H9 (cell line): ENCODE results near the gene VWF. TPM values are rescaled to one million over a fixed set of nuclear protein-coding genes. Genes with fewer than 3 reads are reported as not detected.

Experiments
- DNase-seq: peaks from one replicate; pipeline ENCODE4 v3.0.0-alpha.2; 2017
- H2AFZ ChIP-seq: one replicate; pipeline ENCODE4 v1.6.1; 2013; ENCODE audit warnings: mild to moderate bottlenecking, low read length, control low read depth, moderate library complexity
- H2AK5ac ChIP-seq: 2 replicates; pipeline ENCODE4 v1.6.1; 2013; ENCODE audit warnings: low read length, control low read depth, mixed read lengths; ENCODE audit not compliant: insufficient read length
- H2BK120ac ChIP-seq: one replicate; pipeline ENCODE4 v1.6.1; 2013; ENCODE audit warnings: low read depth, mild to moderate bottlenecking, low read length, control low read depth, inconsistent platforms; ENCODE audit not compliant: poor library complexity, severe bottlenecking
- H2BK12ac ChIP-seq: 2 replicates; pipeline ENCODE4 v1.6.1; 2013; ENCODE audit warnings: low read length, control low read depth, mixed read lengths, low read depth; ENCODE audit not compliant: insufficient read length
- H2BK15ac ChIP-seq: 2 replicates; pipeline ENCODE4 v1.6.1; 2013; ENCODE audit warnings: low read depth, low read length, control low read depth
- H2BK20ac ChIP-seq: one replicate; pipeline ENCODE4 v1.6.1; 2013; ENCODE audit warnings: low read depth, mild to moderate bottlenecking, low read length, control low read depth, inconsistent platforms; ENCODE audit not compliant: poor library complexity, severe bottlenecking
- H2BK5ac ChIP-seq: 2 replicates; pipeline ENCODE4 v1.6.1; 2013; ENCODE audit warnings: low read length, control low read depth, mixed read lengths; ENCODE audit not compliant: insufficient read length
- H3K14ac ChIP-seq: 2 replicates; pipeline ENCODE4 v1.6.1; 2013; ENCODE audit warnings: low read length, control low read depth; ENCODE audit not compliant: insufficient read depth
- H3K18ac ChIP-seq: 2 replicates; pipeline ENCODE4 v1.6.1; 2013; ENCODE audit warnings: low read depth, mild to moderate bottlenecking, mixed read lengths, low read length, control low read depth; ENCODE audit not compliant: insufficient read length
- H3K23ac ChIP-seq: 2 replicates; pipeline ENCODE4 v1.6.1; 2013; ENCODE audit warnings: low read length, control low read depth, mixed read lengths, low read depth; ENCODE audit not compliant: insufficient read length
- H3K23me2 ChIP-seq: 2 replicates; pipeline ENCODE4 v1.6.1; 2013; ENCODE audit warnings: low read depth, mild to moderate bottlenecking, mixed read lengths, low read length, control low read depth; ENCODE audit not compliant: insufficient read length, poor library complexity, severe bottlenecking
- H3K27ac ChIP-seq: 2 replicates; pipeline ENCODE4 v1.5.1; 2013; ENCODE audit warnings: low read length, control low read depth, mixed read lengths, low read depth; ENCODE audit not compliant: insufficient read length
- H3K27me3 ChIP-seq: 2 replicates; pipeline ENCODE4 v1.6.1; 2013; ENCODE audit warnings: low read length, control low read depth, inconsistent platforms; ENCODE audit not compliant: insufficient read depth
- H3K4ac ChIP-seq: 2 replicates; pipeline ENCODE4 v1.6.1; 2013; ENCODE audit warnings: low read depth, mild to moderate bottlenecking, control low read depth, inconsistent platforms, low read length, moderate library complexity
- H3K4me1 ChIP-seq: 2 replicates; pipeline ENCODE4 v1.6.1; 2013; ENCODE audit warnings: low read length, control low read depth, inconsistent platforms; ENCODE audit not compliant: insufficient read depth
- H3K4me2 ChIP-seq: 2 replicates; pipeline ENCODE4 v1.6.1; 2013; ENCODE audit warnings: low read length, control low read depth, mixed read lengths; ENCODE audit not compliant: insufficient read length, insufficient read depth
- H3K56ac ChIP-seq: 2 replicates; pipeline ENCODE4 v1.6.1; 2013; ENCODE audit warnings: low read depth, mild to moderate bottlenecking, mixed read lengths, low read length, control low read depth; ENCODE audit not compliant: insufficient read length
- H3K79me1 ChIP-seq: 2 replicates; pipeline ENCODE4 v1.6.1; 2013; ENCODE audit warnings: low read depth, mild to moderate bottlenecking, moderate library complexity, low read length, control low read depth, inconsistent platforms; ENCODE audit not compliant: insufficient read depth, poor library complexity, severe bottlenecking
- H3K79me2 ChIP-seq: 2 replicates; pipeline ENCODE4 v1.6.1; 2013; ENCODE audit warnings: low read length, control low read depth, inconsistent platforms; ENCODE audit not compliant: insufficient read depth
- H3K9ac ChIP-seq: 2 replicates; pipeline ENCODE4 v1.6.1; 2013; ENCODE audit warnings: low read length, control low read depth, mixed read lengths; ENCODE audit not compliant: insufficient read length; ENCODE audit errors: extremely low read depth
- H3K9me3 ChIP-seq: one replicate; pipeline ENCODE4 v1.6.1; 2013; ENCODE audit warnings: low read depth, low read length, inconsistent platforms; ENCODE audit not compliant: control insufficient read depth
- H3T11ph ChIP-seq: one replicate; pipeline ENCODE4 v1.6.1; 2013; ENCODE audit warnings: mild to moderate bottlenecking, low read length, control low read depth, inconsistent platforms
- H4K20me1 ChIP-seq: one replicate; pipeline ENCODE4 v1.6.1; 2013; ENCODE audit not compliant: control insufficient read depth, insufficient read length, insufficient read depth
- H4K5ac ChIP-seq: 2 replicates; pipeline ENCODE4 v1.6.1; 2013; ENCODE audit warnings: low read depth, mild to moderate bottlenecking, mixed read lengths, low read length, control low read depth; ENCODE audit not compliant: insufficient read length
- H4K8ac ChIP-seq: replicated peaks from 2 replicates; pipeline ENCODE4 v1.6.1; 2013; ENCODE audit warnings: low read length, control low read depth, mixed read lengths, low read depth; ENCODE audit not compliant: insufficient read length
- H4K91ac ChIP-seq: 2 replicates; pipeline ENCODE4 v1.6.1; 2013; ENCODE audit warnings: low read depth, mild to moderate bottlenecking, moderate library complexity, mixed read lengths, low read length, control low read depth; ENCODE audit not compliant: insufficient read length
- H3K27ac Mint-ChIP-seq, 3 experiments: 2 replicates in 2 of 3; 3 replicates in 1 of 3; pipeline ENCODE4 v1.8.0; 2020 to 2021; ENCODE audit warnings: mixed read lengths in 3 of 3, mild to moderate bottlenecking in 1 of 3, moderate library complexity in 1 of 3
- H3K27me3 Mint-ChIP-seq: 2 replicates; pipeline ENCODE4 v1.8.0; 2021; ENCODE audit warnings: low read depth, mild to moderate bottlenecking, moderate library complexity, mixed read lengths
- H3K36me3 Mint-ChIP-seq, 3 experiments: 2 replicates in 2 of 3; 3 replicates in 1 of 3; pipeline ENCODE4 v1.8.0; 2020 to 2021; ENCODE audit warnings: low read depth in 3 of 3, mixed read lengths in 3 of 3; ENCODE audit not compliant: insufficient read depth in 1 of 3
- H3K4me1 Mint-ChIP-seq, 2 experiments: 2 replicates each; pipeline ENCODE4 v1.8.0; 2020; ENCODE audit warnings: mixed read lengths in 2 of 2
- H3K4me3 Mint-ChIP-seq, 2 experiments: 2 replicates in 1 of 2; 3 replicates in 1 of 2; pipeline ENCODE4 v1.8.0; 2020 to 2021; ENCODE audit warnings: mild to moderate bottlenecking in 2 of 2, mixed read lengths in 2 of 2, moderate library complexity in 1 of 2
- H3K9me3 Mint-ChIP-seq, 2 experiments: 2 replicates in 1 of 2; 3 replicates in 1 of 2; pipeline ENCODE4 v1.8.0; 2020; ENCODE audit warnings: mild to moderate bottlenecking in 2 of 2, mixed read lengths in 2 of 2, moderate library complexity in 1 of 2
- CTCF ChIP-seq: fragments of 200-600 bp; sonication (generic); conservative IDR thresholded peaks from 3 replicates; pipeline ENCODE4 v1.8.0; 2021; ENCODE audit warnings: antibody characterized with exemption, mild to moderate bottlenecking
- WGBS: extraction: QIAGEN DNeasy Blood & Tissue Kit; methylation state at CpG from one replicate; pipeline ENCODE4 v1.1.7; 2013; ENCODE audit warnings: missing lambda C conversion rate, low lambda C conversion rate, mixed read lengths; ENCODE audit not compliant: insufficient read length; ENCODE audit errors: extremely low coverage; 5-methylcytosine and 5-hydroxymethylcytosine counted together
- total RNA-seq: library from RNA; stranded (reverse); gene quantifications from 2 replicates; pipeline ENCODE4 v1.2.1, GENCODE V29; 2021

VWF gene
- total RNA-seq, 1 experiment from 2014 or later, result 0.17 TPM

DNA sequence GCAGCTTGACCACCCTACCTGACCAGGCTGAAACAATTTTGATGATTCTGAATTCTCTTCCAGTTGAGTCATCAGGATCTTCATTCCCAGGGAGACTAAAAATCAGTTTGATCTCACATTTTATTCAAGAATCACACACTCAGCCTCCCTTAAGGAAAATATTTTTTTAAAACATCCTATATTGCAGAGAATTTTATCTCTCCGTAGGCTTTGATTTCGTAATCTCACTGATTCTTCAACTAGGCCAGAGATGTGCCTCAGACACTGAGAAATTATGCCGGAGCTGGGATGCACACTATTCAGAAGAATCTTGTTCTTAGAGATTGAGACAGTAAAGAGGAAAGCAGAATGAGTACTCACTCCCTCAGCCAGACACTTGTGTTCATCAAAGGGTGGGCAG lies 172.4 kb downstream of the VWF start:
- no peak overlapping the region for H3T11ph ChIP-seq
- no peak overlapping the region for H2AFZ ChIP-seq
- peaks cover 34% of the 10 kb centered on the region for H3K27me3 Mint-ChIP-seq
- H3K79me1 ChIP-seq, result no peaks in the 10 kb centered on the region
- H3K79me2 ChIP-seq, result no peaks in the 10 kb centered on the region
- H4K91ac ChIP-seq, result no peak overlapping the region
- no peak overlapping the region for H3K27ac Mint-ChIP-seq
- H2BK15ac ChIP-seq, result no peak overlapping the region
- peaks cover 3 to 7% of the 10 kb centered on the region in 2 experiments; a peak in 3 of 4 replicates for H3K4me1 Mint-ChIP-seq
- no peak overlapping the region for H3K9ac ChIP-seq
- no peak overlapping the region for H3K4me2 ChIP-seq
- no peak overlapping the region for H3K4ac ChIP-seq
- no peak for TF ChIP-seq CTCF
- H3K27me3 ChIP-seq, result no peaks in the 10 kb centered on the region
- H4K20me1 ChIP-seq, result no peaks in the 10 kb centered on the region
- no peak overlapping the region for H3K56ac ChIP-seq
- no peak overlapping the region for H2BK20ac ChIP-seq
- no peak overlapping the region for H2AK5ac ChIP-seq
- no CpG with 5 or more reads among the region's 3 CpGs for WGBS
- no peaks in the 10 kb centered on the region for H3K23me2 ChIP-seq
- no peak overlapping the region for H2BK12ac ChIP-seq
- H4K5ac ChIP-seq, result no peak overlapping the region
- no peak overlapping the region for H3K23ac ChIP-seq
- no peaks in the 10 kb centered on the region for H3K9me3 ChIP-seq
- H3K4me1 ChIP-seq, result no peaks in the 10 kb centered on the region
- H3K14ac ChIP-seq, result no peak overlapping the region
- H3K4me3 Mint-ChIP-seq, result no peak overlapping the region
- no peak overlapping the region for H2BK120ac ChIP-seq
- H3K18ac ChIP-seq, result no peak overlapping the region
- DNase-seq, result no peak
- H4K8ac ChIP-seq, result no peak overlapping the region
- H3K36me3 Mint-ChIP-seq, result no peaks in the 10 kb centered on the region
- no peaks in the 10 kb centered on the region for H3K9me3 Mint-ChIP-seq
- H2BK5ac ChIP-seq, result no peak overlapping the region
- H3K27ac ChIP-seq, result no peak overlapping the region
